Endodermal cell (in vitro differentiated cells): Measurements from ENCODE around the gene GPT2. TPM values are rescaled to one million over a fixed set of nuclear protein-coding genes. Genes with fewer than 3 reads are reported as not detected.
A peak's percentile ranks its signal among the peaks of the same experiment; 100 is the strongest.

Source experiments
- DNase-seq: peaks from one replicate; pipeline ENCODE4 v3.0.0-alpha.2; 2017
- H3K27ac ChIP-seq: 2 replicates; pipeline ENCODE4 v1.5.1; 2013; ENCODE audit warnings: mild to moderate bottlenecking, low read depth, low read length, moderate library complexity
- H3K27me3 ChIP-seq: 2 replicates; pipeline ENCODE4 v1.6.1; 2013; ENCODE audit warnings: mild to moderate bottlenecking, low read length, moderate library complexity; ENCODE audit not compliant: insufficient read depth, control insufficient read depth, poor library complexity, severe bottlenecking
- H3K36me3 ChIP-seq: 2 replicates; pipeline ENCODE4 v1.7.0; 2013; ENCODE audit warnings: mild to moderate bottlenecking, low read length, moderate library complexity; ENCODE audit not compliant: control insufficient read depth, insufficient read depth
- H3K4me1 ChIP-seq: one replicate; pipeline ENCODE4 v1.7.0; 2013; ENCODE audit warnings: low read length; ENCODE audit not compliant: control insufficient read depth, insufficient read depth
- H3K4me3 ChIP-seq: 2 replicates; pipeline ENCODE4 v1.5.1; 2013; ENCODE audit warnings: mild to moderate bottlenecking, low read length, moderate library complexity
- H3K9ac ChIP-seq: 2 replicates; pipeline ENCODE4 v1.6.1; 2013; ENCODE audit warnings: mild to moderate bottlenecking, low read length, moderate library complexity; ENCODE audit not compliant: poor library complexity, severe bottlenecking; ENCODE audit errors: extremely low read depth
- H3K9me3 ChIP-seq: 2 replicates; pipeline ENCODE4 v1.6.1; 2013; ENCODE audit warnings: mild to moderate bottlenecking, low read length, moderate library complexity; ENCODE audit not compliant: control insufficient read depth
- H3K27ac Mint-ChIP-seq: 2 replicates; pipeline ENCODE4 v1.8.0; 2020; ENCODE audit warnings: mixed read lengths
- H3K27me3 Mint-ChIP-seq: 2 replicates; pipeline ENCODE4 v1.8.0; 2021; ENCODE audit warnings: mild to moderate bottlenecking, mixed read lengths; ENCODE audit not compliant: insufficient read depth
- H3K36me3 Mint-ChIP-seq: 2 replicates; pipeline ENCODE4 v1.8.0; 2020; ENCODE audit warnings: low read depth, mixed read lengths
- H3K4me1 Mint-ChIP-seq: 2 replicates; pipeline ENCODE4 v1.8.0; 2020; ENCODE audit warnings: mixed read lengths
- H3K4me3 Mint-ChIP-seq: 2 replicates; pipeline ENCODE4 v1.8.0; 2020; ENCODE audit warnings: mild to moderate bottlenecking, moderate library complexity, mixed read lengths
- H3K9me3 Mint-ChIP-seq: 2 replicates; pipeline ENCODE4 v1.8.0; 2020; ENCODE audit warnings: mild to moderate bottlenecking, mixed read lengths
- CTCF ChIP-seq: fragments of 200-600 bp; sonication (generic); conservative IDR thresholded peaks from 2 replicates; pipeline ENCODE4 v1.5.0; 2021; ENCODE audit warnings: antibody characterized with exemption, mild to moderate bottlenecking
- WGBS, 2 experiments: methylation state at CpG; one replicate each; pipeline versions ENCODE4 v1.1.5 to v1.1.7; 2013; ENCODE audit warnings: missing lambda C conversion rate in 2 of 2, mixed read lengths in 1 of 2; ENCODE audit not compliant: insufficient coverage in 1 of 2, insufficient read length in 1 of 2; 5-methylcytosine and 5-hydroxymethylcytosine counted together
- total RNA-seq, 2 donors: library from RNA; stranded (reverse); fragmentation: NEBNext Ultra II Directional in 1 of 2; extraction: Animal tissue kit (Norgen Biotek cat#: 25700) in 1 of 2; gene quantifications; 2 replicates in 1 of 2; 3 replicates in 1 of 2; pipeline ENCODE4 v1.2.1, GENCODE V29; 2021

The GPT2 gene
- total RNA-seq, 2 donors from 2014 or later, result 44.1 to 65.5 TPM

DNA sequence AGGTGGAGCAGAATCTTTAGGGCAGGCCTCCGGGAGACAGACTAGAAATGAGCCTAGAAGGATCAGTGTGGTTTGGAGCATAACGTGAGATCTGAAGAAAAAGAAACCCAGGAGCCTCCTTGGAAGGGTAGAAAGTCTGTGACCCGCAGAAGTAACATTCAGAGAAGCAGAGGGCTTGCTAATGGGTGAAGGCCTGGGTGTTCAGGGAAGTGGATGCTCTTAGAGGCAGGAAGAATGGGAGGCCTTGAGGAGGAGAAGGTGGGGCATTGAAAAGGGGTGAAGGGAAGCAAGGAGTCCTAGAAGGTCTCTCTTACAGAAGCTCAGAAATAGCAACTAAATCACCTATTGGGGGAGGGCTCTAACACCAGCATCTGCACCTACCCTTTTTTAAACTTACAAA, 20.3 kb downstream of the GPT2 start:
- Histone ChIP-seq H3K4me1 (no peaks in the 10 kb centered on the region), H3K9ac (no peak overlapping the region), H3K9me3 (no peaks in the 10 kb centered on the region), H3K27me3 (no peaks in the 10 kb centered on the region), H3K36me3 (peaks cover 38% of the 10 kb centered on the region), H3K27ac (no peak overlapping the region), H3K4me3 (no peak overlapping the region)
- H3K36me3 Mint-ChIP-seq, result peaks cover 47% of the 10 kb centered on the region
- no peaks in the 10 kb centered on the region for H3K9me3 Mint-ChIP-seq
- no peak for TF ChIP-seq CTCF
- H3K27me3 Mint-ChIP-seq, result no peaks in the 10 kb centered on the region
- H3K4me3 Mint-ChIP-seq, result no peak overlapping the region
- H3K4me1 Mint-ChIP-seq, result peaks cover 5% of the 10 kb centered on the region
- H3K27ac Mint-ChIP-seq, result peak overlapping the region; percentile 14
- 96% methylated on average over 3 of the region's 3 CpGs for WGBS, 2 experiments
- DNase-seq, result no peak

DNA sequence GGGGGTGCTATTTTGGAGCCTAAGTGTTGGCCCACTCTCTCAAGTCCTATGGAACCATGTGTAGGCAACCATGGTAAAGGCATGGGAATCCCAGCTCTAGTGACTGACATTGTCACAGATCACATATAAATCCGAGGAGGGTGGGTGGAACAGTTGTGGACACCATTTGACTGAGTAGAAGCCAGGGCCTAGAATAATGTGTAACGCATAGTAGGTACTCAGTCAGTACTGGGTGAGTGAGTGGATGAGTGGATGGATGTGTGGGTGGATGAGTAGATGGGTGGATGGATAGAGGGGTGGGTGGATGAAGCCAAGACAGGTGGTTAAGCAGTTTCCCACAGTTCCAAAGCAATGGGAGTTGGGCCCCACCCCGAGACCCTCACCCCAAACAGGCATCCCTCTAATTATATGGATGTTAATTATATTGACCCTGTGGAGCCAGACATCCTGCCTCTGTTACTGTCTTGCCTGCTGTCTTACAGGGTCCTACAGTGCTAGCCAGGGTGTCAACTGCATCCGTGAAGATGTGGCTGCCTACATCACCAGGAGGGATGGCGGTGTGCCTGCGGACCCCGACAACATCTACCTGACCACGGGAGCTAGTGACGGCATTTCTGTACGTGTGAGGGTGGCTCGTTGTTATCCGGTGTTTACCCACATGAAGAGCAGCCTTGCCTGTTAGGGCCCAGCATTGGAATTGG, 22.3 kb downstream of the GPT2 start:
- TF ChIP-seq CTCF, result no peak
- Mint-ChIP-seq H3K27ac (no peak overlapping the region), H3K36me3 (peaks cover 47% of the 10 kb centered on the region), H3K27me3 (no peaks in the 10 kb centered on the region), H3K4me3 (no peak overlapping the region), H3K9me3 (no peaks in the 10 kb centered on the region), H3K4me1 (peaks cover 5% of the 10 kb centered on the region)
- H3K4me3 ChIP-seq, result no peak overlapping the region
- peaks cover 49% of the 10 kb centered on the region for H3K36me3 ChIP-seq
- WGBS, 2 experiments, result 95 to 96% methylated on average over 11 of the region's 12 CpGs
- no peak overlapping the region for H3K9ac ChIP-seq
- no peak overlapping the region for H3K27ac ChIP-seq
- H3K4me1 ChIP-seq, result no peaks in the 10 kb centered on the region
- DNase-seq, result no peak
- H3K9me3 ChIP-seq, result no peaks in the 10 kb centered on the region
- no peaks in the 10 kb centered on the region for H3K27me3 ChIP-seq

- Histone ChIP-seq H3K9me3 (no peaks in the 10 kb centered on the region), H3K27me3 (no peaks in the 10 kb centered on the region), H3K4me1 (no peaks in the 10 kb centered on the region), H3K36me3 (peaks cover 50% of the 10 kb centered on the region), H3K27ac (no peak overlapping the region), H3K4me3 (no peak overlapping the region), H3K9ac (no peak overlapping the region)
- TF ChIP-seq CTCF, result no peak
- no peak for DNase-seq
- Mint-ChIP-seq H3K9me3 (no peaks in the 10 kb centered on the region), H3K27me3 (no peaks in the 10 kb centered on the region), H3K4me3 (no peak overlapping the region), H3K36me3 (peaks cover 43% of the 10 kb centered on the region), H3K4me1 (peaks cover 5% of the 10 kb centered on the region), H3K27ac (peak overlapping the region; percentile 7)
- WGBS, 2 experiments, result 93 to 94% methylated on average over 10 to 12 of the region's 12 CpGs
These were observed 23.1 kb downstream of the GPT2 start for GRCh38 chr16:46907061-46907774.
